Right atrium auricular region (tissue), 2 donors: ENCODE data around the gene LHX6. TPM values are rescaled to one million over a fixed set of nuclear protein-coding genes. Genes with fewer than 3 reads are reported as not detected.

Source experiments
- DNase-seq: peaks from one replicate; pipeline ENCODE4 v3.0.0-alpha.2; 2019; ENCODE audit warnings: low spot score
- H3K27ac ChIP-seq, 2 donors: fragments of 200-600 bp; sonication (generic); 1 replicate in 1 of 2; 2 replicates in 1 of 2; pipeline ENCODE4 v1.5.1; 2016 to 2019
- H3K27me3 ChIP-seq, 2 donors: fragments of 200-600 bp; sonication (generic); one replicate each; pipeline versions ENCODE4 v1.5.1 to v1.6.0; 2017 to 2019
- H3K36me3 ChIP-seq: fragments of 200-600 bp; sonication (generic); one replicate; pipeline ENCODE4 v1.5.1; 2016
- H3K4me1 ChIP-seq, 2 donors: fragments of 200-600 bp; sonication (generic); one replicate each; pipeline versions ENCODE4 v1.5.1 to v1.6.0; 2017 to 2019
- H3K4me3 ChIP-seq, 2 donors: fragments of 200-600 bp; sonication (generic); 1 replicate in 1 of 2; 2 replicates in 1 of 2; pipeline ENCODE4 v1.5.1; 2017 to 2019; ENCODE audit warnings: mild to moderate bottlenecking in 1 of 2, moderate library complexity in 1 of 2
- H3K9me3 ChIP-seq, 2 donors: fragments of 200-600 bp; sonication (generic); one replicate each; pipeline ENCODE4 v1.5.1; 2019
- CTCF ChIP-seq, 2 donors: fragments of 200-600 bp; sonication (generic); IDR thresholded peaks; one replicate each; pipeline ENCODE4 v1.5.1; 2019; ENCODE audit warnings: antibody characterized with exemption in 2 of 2
- total RNA-seq, 2 donors: library from RNA; depleted of rRNA; stranded (reverse); fragments of >200 nt; gene quantifications; one replicate each; pipeline ENCODE4 v1.1.0, GENCODE V29; 2016

Gene LHX6
- total RNA-seq, 2 donors from 2014 or later: 2.8 to 3.2 TPM

GRCh38 chr9:122205176-122205575, 23.6 kb downstream of the LHX6 start:
- TF ChIP-seq CTCF (IDR thresholded peaks at IDR 0.05): no peak
- Histone ChIP-seq H3K36me3 (no peaks in the 10 kb centered on the region), H3K4me1 (no peaks in the 10 kb centered on the region), H3K27ac (no peak overlapping the region), H3K9me3 (no peaks in the 10 kb centered on the region), H3K27me3 (no peaks in the 10 kb centered on the region), H3K4me3 (no peak overlapping the region)
- DNase-seq: no peak

GRCh38 chr9:122204491-122204890, 24.3 kb downstream of the LHX6 start:
- TF ChIP-seq CTCF (IDR thresholded peaks at IDR 0.05): no peak
- Histone ChIP-seq H3K4me1 (no peaks in the 10 kb centered on the region), H3K9me3 (no peaks in the 10 kb centered on the region), H3K4me3 (no peak overlapping the region), H3K27ac (no peak overlapping the region), H3K36me3 (no peaks in the 10 kb centered on the region), H3K27me3 (no peaks in the 10 kb centered on the region)
- no peak for DNase-seq

DNA sequence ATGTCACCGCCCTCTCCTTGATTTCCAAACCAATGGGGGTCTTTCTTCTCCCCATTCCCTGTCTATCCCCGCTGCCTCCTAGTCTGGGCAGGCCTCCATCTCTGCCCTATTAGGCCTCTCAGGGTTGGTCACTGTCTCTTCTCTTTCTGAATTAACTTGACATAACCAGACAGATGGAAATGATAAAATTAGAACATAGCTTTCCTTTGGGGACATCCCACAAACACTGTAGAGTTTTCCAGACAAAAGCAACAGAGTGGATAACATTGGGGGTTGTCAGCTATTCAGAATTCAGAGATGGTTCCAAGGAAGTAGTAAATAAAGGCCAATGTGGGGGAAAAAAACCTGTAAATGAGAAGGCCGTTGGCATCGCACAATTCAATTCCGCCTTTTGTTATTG, 24.7 kb downstream of the LHX6 start:
- H3K9me3 ChIP-seq: no peaks in the 10 kb centered on the region
- no peaks in the 10 kb centered on the region for H3K4me1 ChIP-seq
- no peak overlapping the region for H3K4me3 ChIP-seq
- H3K27ac ChIP-seq: no peak overlapping the region
- no peak for DNase-seq
- no peaks in the 10 kb centered on the region for H3K36me3 ChIP-seq
- no peak for TF ChIP-seq CTCF (IDR thresholded peaks at IDR 0.05)
- no peaks in the 10 kb centered on the region for H3K27me3 ChIP-seq

- H3K4me3 ChIP-seq: no peak overlapping the region
- no peaks in the 10 kb centered on the region for H3K36me3 ChIP-seq
- H3K9me3 ChIP-seq: no peaks in the 10 kb centered on the region
- no peaks in the 10 kb centered on the region for H3K27me3 ChIP-seq
- TF ChIP-seq CTCF (IDR thresholded peaks at IDR 0.05): no peak
- no peak for DNase-seq
- H3K27ac ChIP-seq: no peak overlapping the region
- H3K4me1 ChIP-seq: no peaks in the 10 kb centered on the region
Measured at GRCh38 chr9:122202111-122202510, 26.6 kb downstream of the LHX6 start.

DNA sequence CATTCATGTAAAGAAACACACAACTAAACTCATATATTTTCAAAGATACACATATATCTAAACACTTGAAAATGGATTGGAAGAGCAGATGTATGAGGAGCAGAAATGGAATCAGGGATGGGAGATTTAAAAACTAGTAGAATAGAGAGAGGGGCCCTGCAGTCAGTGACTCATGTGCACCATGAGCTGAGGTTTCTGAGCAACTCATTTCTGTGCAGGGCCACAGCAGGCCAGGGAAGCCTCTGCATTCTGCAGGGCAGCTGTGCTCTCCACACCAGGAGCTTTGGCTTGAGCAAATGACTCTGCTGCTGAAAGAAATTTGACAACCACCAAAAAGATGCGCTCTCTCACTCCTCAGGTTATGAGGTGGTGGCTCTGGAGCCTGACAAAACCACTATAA, 27.1 kb downstream of the LHX6 start:
- no peak for TF ChIP-seq CTCF (IDR thresholded peaks at IDR 0.05)
- DNase-seq: no peak
- H3K36me3 ChIP-seq: no peaks in the 10 kb centered on the region
- H3K4me3 ChIP-seq: no peak overlapping the region
- no peaks in the 10 kb centered on the region for H3K4me1 ChIP-seq
- H3K27me3 ChIP-seq: no peaks in the 10 kb centered on the region
- H3K27ac ChIP-seq: no peak overlapping the region
- no peaks in the 10 kb centered on the region for H3K9me3 ChIP-seq

GRCh38 chr9:122200960-122201595, 27.7 kb downstream of the LHX6 start:
- Histone ChIP-seq H3K27ac (no peak overlapping the region), H3K9me3 (no peaks in the 10 kb centered on the region), H3K36me3 (no peaks in the 10 kb centered on the region), H3K27me3 (no peaks in the 10 kb centered on the region), H3K4me3 (no peak overlapping the region), H3K4me1 (no peaks in the 10 kb centered on the region)
- TF ChIP-seq CTCF (IDR thresholded peaks at IDR 0.05): no peak
- DNase-seq: no peak
